ACC112 (cell line): Measurements from ENCODE around the gene MFSD12.

Source experiments
- H2AFZ ChIP-seq: fragments of 200-600 bp; sonication (generic); one replicate; pipeline ENCODE4 v1.6.0; 2017; ENCODE audit warnings: antibody characterized with exemption, low read length; ENCODE audit not compliant: unreplicated experiment
- H3K27ac ChIP-seq: fragments of 200-600 bp; sonication (generic); 2 replicates; pipeline ENCODE4 v1.5.1; 2014; ENCODE audit warnings: low read depth, mild to moderate bottlenecking, antibody characterized with exemption, low read length, moderate library complexity
- H3K27me3 ChIP-seq: fragments of 200-600 bp; sonication (generic); 2 replicates; pipeline ENCODE4 v1.6.1; 2014; ENCODE audit warnings: mild to moderate bottlenecking, antibody characterized with exemption, low read length, moderate library complexity, mixed read lengths; ENCODE audit not compliant: insufficient read depth
- H3K36me3 ChIP-seq: fragments of 200-600 bp; sonication (generic); 2 replicates; pipeline ENCODE4 v1.6.1; 2016; ENCODE audit warnings: mild to moderate bottlenecking, antibody characterized with exemption, low read length, moderate library complexity, mixed read lengths; ENCODE audit not compliant: insufficient read depth
- H3K4me1 ChIP-seq: fragments of 200-600 bp; sonication (generic); one replicate; pipeline ENCODE4 v1.6.1; 2016; ENCODE audit warnings: low read length, mixed read lengths; ENCODE audit not compliant: insufficient read depth, unreplicated experiment, control insufficient read depth
- H3K4me3 ChIP-seq: fragments of 200-600 bp; sonication (generic); 2 replicates; pipeline ENCODE4 v1.5.1; 2014; ENCODE audit warnings: mild to moderate bottlenecking, low read depth, low read length
- H3K79me2 ChIP-seq: fragments of 200-600 bp; sonication (generic); one replicate; pipeline ENCODE4 v1.6.0; 2016; ENCODE audit warnings: low read length; ENCODE audit not compliant: control insufficient read depth, unreplicated experiment, insufficient read depth

MFSD12 gene

GRCh38 chr19:3528539-3529211 is 28.7 kb downstream of the MFSD12 start:
- H3K36me3 ChIP-seq = no peaks in the 10 kb centered on the region
- no peaks in the 10 kb centered on the region for H3K27me3 ChIP-seq
- no peak overlapping the region for H3K27ac ChIP-seq
- H3K4me3 ChIP-seq = no peak overlapping the region
- H3K4me1 ChIP-seq = no peaks in the 10 kb centered on the region
- no peaks in the 10 kb centered on the region for H3K79me2 ChIP-seq
- no peak overlapping the region for H2AFZ ChIP-seq

GRCh38 chr19:3528080-3528479 is 29.3 kb downstream of the MFSD12 start:
- H3K27ac ChIP-seq = no peak overlapping the region
- H3K4me1 ChIP-seq = no peaks in the 10 kb centered on the region
- H3K79me2 ChIP-seq = no peaks in the 10 kb centered on the region
- H3K36me3 ChIP-seq = no peaks in the 10 kb centered on the region
- H3K4me3 ChIP-seq = no peak overlapping the region
- H2AFZ ChIP-seq = no peak overlapping the region
- no peaks in the 10 kb centered on the region for H3K27me3 ChIP-seq

- Histone ChIP-seq H3K27me3 (no peaks in the 10 kb centered on the region), H3K79me2 (no peaks in the 10 kb centered on the region), H3K4me3 (no peak overlapping the region), H3K36me3 (no peaks in the 10 kb centered on the region), H3K4me1 (no peaks in the 10 kb centered on the region), H2AFZ (no peak overlapping the region), H3K27ac (no peak overlapping the region)
Measured at GRCh38 chr19:3527238-3527910, 30.0 kb downstream of the MFSD12 start.

GRCh38 chr19:3526507-3527237 is 30.7 kb downstream of the MFSD12 start:
- Histone ChIP-seq H3K79me2 (no peaks in the 10 kb centered on the region), H3K27me3 (no peaks in the 10 kb centered on the region), H3K4me1 (no peaks in the 10 kb centered on the region), H2AFZ (no peak overlapping the region), H3K36me3 (no peaks in the 10 kb centered on the region), H3K4me3 (no peak overlapping the region), H3K27ac (no peak overlapping the region)

GRCh38 chr19:3524904-3525451 is 32.4 kb downstream of the MFSD12 start:
- Histone ChIP-seq H3K79me2 (peaks cover 7% of the 10 kb centered on the region), H2AFZ (no peak overlapping the region), H3K27me3 (no peaks in the 10 kb centered on the region), H3K4me1 (no peaks in the 10 kb centered on the region), H3K36me3 (no peaks in the 10 kb centered on the region), H3K27ac (no peak overlapping the region), H3K4me3 (no peak overlapping the region)

GRCh38 chr19:3524078-3524842 is 33.1 kb downstream of the MFSD12 start:
- H3K27ac ChIP-seq = no peak overlapping the region
- no peaks in the 10 kb centered on the region for H3K36me3 ChIP-seq

GRCh38 chr19:3523361-3524077 is 33.9 kb downstream of the MFSD12 start:
- peaks cover 15% of the 10 kb centered on the region for H3K79me2 ChIP-seq
- H3K36me3 ChIP-seq = no peaks in the 10 kb centered on the region
- no peak overlapping the region for H2AFZ ChIP-seq
- H3K27me3 ChIP-seq = no peaks in the 10 kb centered on the region
- H3K4me1 ChIP-seq = no peaks in the 10 kb centered on the region
- H3K27ac ChIP-seq = no peak overlapping the region
- H3K4me3 ChIP-seq = no peak overlapping the region

More at GRCh38 chr19:3524078-3524842, 33.1 kb downstream of the MFSD12 start:
- H3K79me2 ChIP-seq = peaks cover 11% of the 10 kb centered on the region
- H2AFZ ChIP-seq = no peak overlapping the region
- H3K4me3 ChIP-seq = no peak overlapping the region
- no peaks in the 10 kb centered on the region for H3K4me1 ChIP-seq
- no peaks in the 10 kb centered on the region for H3K27me3 ChIP-seq

- H3K79me2 ChIP-seq = peaks cover 20% of the 10 kb centered on the region
Measured at GRCh38 chr19:3522421-3523360, 34.7 kb downstream of the MFSD12 start.

GRCh38 chr19:3521104-3521445 is 36.3 kb downstream of the MFSD12 start:
- Histone ChIP-seq H3K27ac (no peak overlapping the region), H3K27me3 (no peaks in the 10 kb centered on the region), H3K79me2 (peaks cover 29% of the 10 kb centered on the region), H3K4me1 (no peaks in the 10 kb centered on the region), H3K4me3 (no peak overlapping the region), H2AFZ (no peak overlapping the region), H3K36me3 (no peaks in the 10 kb centered on the region)

More at GRCh38 chr19:3522421-3523360, 34.7 kb downstream of the MFSD12 start:
- Histone ChIP-seq H3K4me3 (no peak overlapping the region), H2AFZ (no peak overlapping the region), H3K36me3 (no peaks in the 10 kb centered on the region), H3K27me3 (no peaks in the 10 kb centered on the region), H3K4me1 (no peaks in the 10 kb centered on the region), H3K27ac (no peak overlapping the region)
